Measurements from ENCODE around the gene NUP153. TPM values are rescaled to one million over a fixed set of nuclear protein-coding genes. Genes with fewer than 3 reads are reported as not detected.

The NUP153 gene
- total and polyA plus RNA-seq, 4 donors: 6.2 to 50.2 (median 21.9) TPM

GRCh38 chr6:17744019-17744756 is 37.5 kb upstream of the NUP153 start:
- peak in 1 of 3 donors; percentile 36 for DNase-seq
- Histone ChIP-seq H3K9me3 (ENCODE audit: control insufficient read depth in 4 of 4, insufficient read depth in 3 of 4, low read length in 3 of 4) (peaks cover 0 to 2% (median 0%) of the 10 kb centered on the region in 4 donors), H3K4me3 (no peak overlapping the region), H3K4me1 (ENCODE audit: control insufficient read depth in 5 of 5, insufficient read depth in 5 of 5, low read length in 5 of 5) (no peaks in the 10 kb centered on the region), H3K27ac (ENCODE audit: low read depth in 1 of 2, low read length in 1 of 2) (no peak overlapping the region), H3K27me3 (ENCODE audit: control insufficient read depth in 3 of 3, insufficient read depth in 3 of 3, low read length in 2 of 3) (no peaks in the 10 kb centered on the region), H3K9ac (ENCODE audit: insufficient read depth in 1 of 2, low read length in 2 of 2) (no peak overlapping the region), H3K36me3 (ENCODE audit: control insufficient read depth in 4 of 4, insufficient read depth in 4 of 4, low read length in 4 of 4) (no peaks in the 10 kb centered on the region)
- TF ChIP-seq CTCF (IDR thresholded peaks at IDR 0.05; ENCODE audit: control extremely low read depth, extremely low read depth): no peak
- WGBS, 2 donors: 57 to 69% methylated on average over 11 of the region's 11 CpGs
- ATAC-seq (ENCODE audit: insufficient read depth, low FRiP score): no peak

- no peak for TF ChIP-seq CTCF (IDR thresholded peaks at IDR 0.05; ENCODE audit: control extremely low read depth, extremely low read depth)
- H3K4me1 ChIP-seq (ENCODE audit: control insufficient read depth in 5 of 5, insufficient read depth in 5 of 5, low read length in 5 of 5): no peaks in the 10 kb centered on the region
- ATAC-seq (ENCODE audit: insufficient read depth, low FRiP score) (no peak), DNase-seq (no peak)
- no peaks in the 10 kb centered on the region for H3K27me3 ChIP-seq (ENCODE audit: control insufficient read depth in 3 of 3, insufficient read depth in 3 of 3, low read length in 2 of 3)
- no peak overlapping the region for H3K4me3 ChIP-seq
- WGBS, 2 donors: 33 to 47% methylated on average over 8 of the region's 8 CpGs
- H3K36me3 ChIP-seq (ENCODE audit: control insufficient read depth in 4 of 4, insufficient read depth in 4 of 4, low read length in 4 of 4): no peaks in the 10 kb centered on the region
- no peak overlapping the region for H3K27ac ChIP-seq (ENCODE audit: low read depth in 1 of 2, low read length in 1 of 2)
- peaks cover 0 to 7% (median 0%) of the 10 kb centered on the region in 4 donors for H3K9me3 ChIP-seq (ENCODE audit: control insufficient read depth in 4 of 4, insufficient read depth in 3 of 4, low read length in 3 of 4)
- no peak overlapping the region for H3K9ac ChIP-seq (ENCODE audit: insufficient read depth in 1 of 2, low read length in 2 of 2)
Measured at GRCh38 chr6:17741507-17741906, 34.8 kb upstream of the NUP153 start.

GRCh38 chr6:17740559-17741220 is 34.0 kb upstream of the NUP153 start:
- peaks cover 0 to 7% (median 0%) of the 10 kb centered on the region in 4 donors for H3K9me3 ChIP-seq (ENCODE audit: control insufficient read depth in 4 of 4, insufficient read depth in 3 of 4, low read length in 3 of 4)
- TF ChIP-seq CTCF (IDR thresholded peaks at IDR 0.05; ENCODE audit: control extremely low read depth, extremely low read depth): no peak
- no peak overlapping the region for H3K4me3 ChIP-seq
- no peaks in the 10 kb centered on the region for H3K36me3 ChIP-seq (ENCODE audit: control insufficient read depth in 4 of 4, insufficient read depth in 4 of 4, low read length in 4 of 4)
- DNase-seq: no peak
- H3K27ac ChIP-seq (ENCODE audit: low read depth in 1 of 2, low read length in 1 of 2): no peak overlapping the region
- WGBS, 2 donors: 71 to 80% methylated on average over 5 of the region's 5 CpGs
- no peaks in the 10 kb centered on the region for H3K4me1 ChIP-seq (ENCODE audit: control insufficient read depth in 5 of 5, insufficient read depth in 5 of 5, low read length in 5 of 5)
- H3K9ac ChIP-seq (ENCODE audit: insufficient read depth in 1 of 2, low read length in 2 of 2): no peak overlapping the region
- no peaks in the 10 kb centered on the region for H3K27me3 ChIP-seq (ENCODE audit: control insufficient read depth in 3 of 3, insufficient read depth in 3 of 3, low read length in 2 of 3)
- no peak for ATAC-seq (ENCODE audit: insufficient read depth, low FRiP score)

Data from lung (tissue), 12 donors.